Activated CD4-positive, alpha-beta T cell treated with anti-CD3 and anti-CD28 coated beads, Interleukin-10, Interleukin-2, amounts not matched to agents 100 ng/mL and 50 ng/mL, durations not matched to agents 16 hours and 8 hours (primary cell): ENCODE results near the gene RIOK2.

Experiments
- DNase-seq: peaks from one replicate; pipeline ENCODE4 v3.0.0-alpha.2; 2020

The RIOK2 gene

DNA sequence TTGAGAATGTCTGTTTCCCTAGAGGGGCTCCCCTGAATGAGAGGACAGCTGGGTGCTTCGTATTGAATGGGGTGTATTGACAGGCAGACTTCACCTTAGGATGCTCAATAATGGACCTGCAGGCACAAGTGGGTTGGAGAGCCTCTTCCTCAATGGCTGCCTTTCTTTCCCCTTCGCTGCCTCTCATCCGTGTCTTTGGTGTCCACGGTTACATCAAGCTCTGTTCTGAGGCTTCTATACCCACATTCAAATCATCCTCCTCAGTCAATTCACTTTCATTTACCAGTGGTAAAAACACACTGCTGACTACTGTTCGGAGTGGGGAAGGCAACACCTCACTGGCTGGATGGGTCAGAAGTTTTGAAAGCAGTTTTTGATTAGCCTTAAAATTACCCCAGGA, 61.2 kb downstream of the RIOK2 start:
- DNase-seq = no peak

DNA sequence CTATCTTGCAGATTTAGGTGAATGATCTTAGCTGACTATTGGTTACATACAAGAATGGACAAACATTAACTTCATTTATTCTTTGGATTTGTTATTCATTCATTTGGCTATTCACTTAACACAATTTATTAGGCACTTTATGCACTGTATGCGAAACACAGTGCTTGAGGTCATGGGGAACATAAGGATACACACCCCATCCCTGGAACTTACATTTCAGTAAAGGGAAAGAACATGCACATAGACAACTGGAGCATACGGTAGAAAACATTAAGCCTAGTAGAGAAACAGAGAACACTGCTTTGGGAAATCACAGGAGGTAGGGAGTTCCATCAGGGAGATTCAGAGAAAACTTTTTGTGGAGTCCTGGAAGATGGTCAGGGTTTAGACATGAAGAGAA, 62.9 kb downstream of the RIOK2 start:
- no peak for DNase-seq

GRCh38 chr5:97119007-97119390, 64.0 kb downstream of the RIOK2 start:
- DNase-seq = no peak

DNA sequence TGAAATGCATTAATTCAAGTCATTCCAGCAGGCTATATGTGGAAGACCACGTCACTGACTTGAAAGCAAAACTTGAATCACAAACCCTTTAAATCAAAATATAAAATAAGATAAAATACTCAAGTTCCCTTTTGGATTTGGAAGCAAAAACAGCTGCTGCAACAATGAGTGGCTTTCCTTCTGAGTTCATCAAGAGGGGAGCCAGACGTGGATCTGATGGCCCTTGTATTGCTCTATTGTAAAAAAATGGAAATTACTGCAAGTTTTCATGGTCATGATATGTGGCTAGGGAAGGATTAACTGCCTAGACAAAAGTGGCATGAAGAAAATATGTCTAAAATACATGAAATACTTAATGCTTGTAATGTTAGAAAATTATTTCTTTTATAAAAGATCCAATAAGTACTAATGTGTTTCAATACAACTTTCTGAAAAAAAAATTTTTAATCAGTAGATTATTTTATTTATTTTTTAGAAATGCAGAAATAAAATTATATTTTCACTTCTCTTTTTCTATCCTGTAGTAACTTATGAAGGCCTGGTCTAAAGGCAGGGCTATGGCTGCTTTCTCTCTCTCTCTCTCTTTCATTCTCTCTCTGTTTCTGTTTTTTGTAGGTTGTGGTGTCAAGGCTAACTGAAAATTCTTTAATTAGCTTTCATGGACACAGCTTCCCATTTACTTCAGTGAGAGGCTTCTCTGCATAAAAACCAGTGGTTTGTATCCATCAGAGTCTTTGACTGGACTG, 64.6 kb downstream of the RIOK2 start:
- no peak for DNase-seq

- no peak for DNase-seq
These were observed 67.1 kb downstream of the RIOK2 start for GRCh38 chr5:97115932-97116331.

- DNase-seq = no peak
These were observed 70.8 kb downstream of the RIOK2 start for GRCh38 chr5:97112230-97112629.

GRCh38 chr5:97111616-97112015, 71.4 kb downstream of the RIOK2 start:
- no peak for DNase-seq

DNA sequence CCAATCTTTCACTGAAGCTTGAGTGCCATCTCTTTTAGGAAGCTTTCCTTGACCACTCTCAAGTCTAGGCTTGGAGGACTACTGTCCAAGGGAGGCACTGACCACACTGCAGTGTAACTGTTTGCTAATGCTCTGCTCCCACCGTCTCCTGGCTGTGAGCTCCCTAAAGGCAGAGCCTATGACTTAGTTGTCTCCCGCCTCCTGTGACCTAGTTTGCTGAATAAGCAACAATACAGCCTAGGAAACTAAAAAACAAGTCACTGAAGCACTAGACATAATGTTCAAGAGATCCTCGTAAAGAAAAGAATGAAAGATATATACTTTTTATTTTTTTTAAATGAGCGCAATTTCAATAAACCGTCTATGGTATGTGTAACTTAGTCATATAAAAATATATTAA, 72.0 kb downstream of the RIOK2 start:
- no peak for DNase-seq
